Lower lobe of right lung (tissue), 2 donors: ENCODE measurements around the gene GRIK1. TPM values are rescaled to one million over a fixed set of nuclear protein-coding genes. Genes with fewer than 3 reads are reported as not detected.

Source experiments
- ATAC-seq, 2 donors: fragments of 200-7000 bp; cut with Tn5 transposase; one replicate each; pipeline ENCODE4 v1.9.1; 2020 to 2022; ENCODE audit warnings: mild to moderate bottlenecking in 2 of 2, moderate library complexity in 2 of 2
- DNase-seq: peaks from one replicate; pipeline ENCODE4 v3.0.0-alpha.2; 2020
- H3K27ac ChIP-seq: fragments of 200-600 bp; one replicate; pipeline ENCODE4 v1.8.0; 2022
- H3K27me3 ChIP-seq: fragments of 200-600 bp; one replicate; pipeline ENCODE4 v1.8.0; 2022; ENCODE audit warnings: low read depth
- H3K36me3 ChIP-seq: fragments of 200-600 bp; one replicate; pipeline ENCODE4 v1.8.0; 2022; ENCODE audit warnings: mild to moderate bottlenecking
- H3K4me1 ChIP-seq: fragments of 200-600 bp; one replicate; pipeline ENCODE4 v1.8.0; 2022
- H3K4me3 ChIP-seq: fragments of 200-600 bp; one replicate; pipeline ENCODE4 v1.8.0; 2022; ENCODE audit warnings: mild to moderate bottlenecking
- H3K9me3 ChIP-seq: fragments of 200-600 bp; one replicate; pipeline ENCODE4 v1.8.0; 2022
- intact Hi-C: fragments of 100-400 bp; cut with DNase I; formaldehyde crosslinking; loops from one replicate; pipeline ENCODE4 v1.11.0; 2022
- total RNA-seq: library from RNA; stranded (reverse); fragmentation: NEBNext Ultra II Directional; extraction: Animal tissue kit (Norgen Biotek cat#: 25700); gene quantifications from one replicate; pipeline ENCODE4 v1.2.1, GENCODE V29; 2021
- TF ChIP-seq, protein P1 (sequence below): fragments of 200-600 bp; IDR thresholded peaks from one replicate; pipeline ENCODE4 v1.8.0; 2022; ENCODE audit warnings: antibody characterized with exemption, mild to moderate bottlenecking
- donor health status: DM: no; HTN: yes; CAD: no; lungs with severe emphysema.

GRIK1 gene
- total RNA-seq, 1 donor from 2014 or later, result not detected

DNA sequence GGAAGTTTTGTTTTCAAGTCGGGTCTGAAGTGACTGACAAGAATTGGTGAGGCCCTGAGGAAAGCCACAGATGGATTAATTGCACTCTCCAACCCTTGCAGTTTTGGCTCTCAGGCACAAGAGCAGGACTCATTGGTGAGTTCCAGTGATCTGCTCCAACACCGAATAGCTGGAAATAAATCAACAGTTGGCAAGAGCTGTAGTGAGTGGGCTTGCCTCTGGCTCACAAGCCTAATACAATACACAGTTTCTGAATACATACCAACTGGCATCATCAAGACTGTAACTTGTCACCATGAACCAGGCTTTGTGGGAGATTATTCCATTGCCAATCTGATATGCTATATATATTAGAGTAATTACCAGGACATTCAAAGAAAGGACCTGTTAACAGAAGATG lies 131.6 kb downstream of the GRIK1 start:
- intact Hi-C loops, result no loop called here

DNA sequence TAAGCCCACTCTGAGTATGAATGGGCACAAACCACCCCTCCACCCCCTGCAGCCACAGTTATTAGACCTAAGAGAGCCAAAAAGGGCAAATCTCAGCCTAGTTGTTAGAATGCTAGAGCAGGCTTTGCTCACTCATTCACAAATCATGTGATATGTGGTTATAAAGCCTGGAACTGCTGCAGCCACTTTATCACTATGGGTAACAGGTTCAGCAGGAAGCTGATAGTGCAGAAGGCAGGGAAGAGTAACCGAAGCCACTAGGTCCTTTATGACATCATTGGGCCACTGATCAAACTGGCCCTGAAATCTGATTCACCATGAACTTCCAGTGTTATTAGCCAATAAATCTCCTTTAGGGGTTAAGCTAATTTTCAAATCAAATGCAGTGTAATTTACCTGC lies 134.7 kb downstream of the GRIK1 start:
- intact Hi-C loops, result no loop called here
- TF ChIP-seq, protein P1, sequence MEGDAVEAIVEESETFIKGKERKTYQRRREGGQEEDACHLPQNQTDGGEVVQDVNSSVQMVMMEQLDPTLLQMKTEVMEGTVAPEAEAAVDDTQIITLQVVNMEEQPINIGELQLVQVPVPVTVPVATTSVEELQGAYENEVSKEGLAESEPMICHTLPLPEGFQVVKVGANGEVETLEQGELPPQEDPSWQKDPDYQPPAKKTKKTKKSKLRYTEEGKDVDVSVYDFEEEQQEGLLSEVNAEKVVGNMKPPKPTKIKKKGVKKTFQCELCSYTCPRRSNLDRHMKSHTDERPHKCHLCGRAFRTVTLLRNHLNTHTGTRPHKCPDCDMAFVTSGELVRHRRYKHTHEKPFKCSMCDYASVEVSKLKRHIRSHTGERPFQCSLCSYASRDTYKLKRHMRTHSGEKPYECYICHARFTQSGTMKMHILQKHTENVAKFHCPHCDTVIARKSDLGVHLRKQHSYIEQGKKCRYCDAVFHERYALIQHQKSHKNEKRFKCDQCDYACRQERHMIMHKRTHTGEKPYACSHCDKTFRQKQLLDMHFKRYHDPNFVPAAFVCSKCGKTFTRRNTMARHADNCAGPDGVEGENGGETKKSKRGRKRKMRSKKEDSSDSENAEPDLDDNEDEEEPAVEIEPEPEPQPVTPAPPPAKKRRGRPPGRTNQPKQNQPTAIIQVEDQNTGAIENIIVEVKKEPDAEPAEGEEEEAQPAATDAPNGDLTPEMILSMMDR, result no peak
- Histone ChIP-seq H3K27ac (no peak overlapping the region), H3K36me3 (no peaks in the 10 kb centered on the region), H3K4me1 (no peaks in the 10 kb centered on the region), H3K4me3 (no peak overlapping the region), H3K27me3 (no peaks in the 10 kb centered on the region), H3K9me3 (no peaks in the 10 kb centered on the region)
- no peak for DNase-seq
- no peak for ATAC-seq

More for the DNA sequence above, 131.6 kb downstream of the GRIK1 start:
- H3K4me1 ChIP-seq, result no peaks in the 10 kb centered on the region
- H3K27me3 ChIP-seq, result no peaks in the 10 kb centered on the region
- DNase-seq (no peak), ATAC-seq (no peak)
- no peak overlapping the region for H3K27ac ChIP-seq
- no peaks in the 10 kb centered on the region for H3K36me3 ChIP-seq
- TF ChIP-seq, protein P1, result no peak
- H3K4me3 ChIP-seq, result no peak overlapping the region
- H3K9me3 ChIP-seq, result no peaks in the 10 kb centered on the region

DNA sequence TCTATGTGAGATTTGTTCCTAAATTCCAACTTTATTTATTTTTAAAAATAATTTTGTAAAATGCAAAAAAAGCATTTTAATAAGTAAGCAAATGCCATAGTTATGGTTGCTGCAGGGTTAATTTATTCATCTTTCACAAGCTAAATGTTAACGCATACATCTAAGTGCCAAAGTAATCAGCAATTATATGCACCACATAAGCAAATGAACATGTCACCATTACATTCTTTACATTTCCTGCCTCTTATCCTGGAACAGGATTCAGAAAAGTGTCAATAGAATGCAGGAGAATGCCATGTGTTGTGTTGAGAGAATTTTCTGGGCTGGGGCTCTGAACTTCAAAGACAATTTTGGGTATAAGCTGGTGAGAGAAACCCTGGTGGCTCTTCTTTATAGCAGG lies 136.6 kb downstream of the GRIK1 start:
- ATAC-seq (no peak), DNase-seq (no peak)
- H3K27me3 ChIP-seq, result no peaks in the 10 kb centered on the region
- H3K9me3 ChIP-seq, result no peaks in the 10 kb centered on the region
- no peak overlapping the region for H3K4me3 ChIP-seq
- TF ChIP-seq, protein P1, result no peak
- no peaks in the 10 kb centered on the region for H3K4me1 ChIP-seq
- no peak overlapping the region for H3K27ac ChIP-seq
- intact Hi-C loops, result no loop called here
- no peaks in the 10 kb centered on the region for H3K36me3 ChIP-seq

DNA sequence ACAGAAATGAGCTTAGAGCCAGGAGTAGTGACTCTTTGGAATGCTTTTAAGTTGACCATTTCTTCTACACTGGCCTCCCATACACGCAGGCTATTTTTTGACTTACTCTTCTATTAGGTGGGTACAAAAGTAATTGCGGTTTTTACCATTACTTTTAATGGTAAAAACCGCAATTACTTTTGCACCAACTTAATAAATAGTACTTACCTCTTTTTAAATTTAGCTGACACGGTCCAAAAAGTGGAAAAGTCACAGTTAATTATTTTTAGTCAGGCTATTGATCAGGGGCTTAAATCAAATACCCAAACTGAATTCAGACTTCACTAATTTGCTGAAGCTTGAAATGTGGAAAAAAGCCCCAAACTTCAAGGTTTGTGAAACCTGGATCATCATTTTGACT lies 138.7 kb downstream of the GRIK1 start:
- H3K36me3 ChIP-seq, result no peaks in the 10 kb centered on the region
- intact Hi-C loops, result no loop called here
- ATAC-seq (no peak), DNase-seq (no peak)
- no peaks in the 10 kb centered on the region for H3K27me3 ChIP-seq
- H3K4me1 ChIP-seq, result no peaks in the 10 kb centered on the region
- H3K4me3 ChIP-seq, result no peak overlapping the region
- TF ChIP-seq, protein P1, result no peak
- H3K9me3 ChIP-seq, result no peaks in the 10 kb centered on the region
- no peak overlapping the region for H3K27ac ChIP-seq

DNA sequence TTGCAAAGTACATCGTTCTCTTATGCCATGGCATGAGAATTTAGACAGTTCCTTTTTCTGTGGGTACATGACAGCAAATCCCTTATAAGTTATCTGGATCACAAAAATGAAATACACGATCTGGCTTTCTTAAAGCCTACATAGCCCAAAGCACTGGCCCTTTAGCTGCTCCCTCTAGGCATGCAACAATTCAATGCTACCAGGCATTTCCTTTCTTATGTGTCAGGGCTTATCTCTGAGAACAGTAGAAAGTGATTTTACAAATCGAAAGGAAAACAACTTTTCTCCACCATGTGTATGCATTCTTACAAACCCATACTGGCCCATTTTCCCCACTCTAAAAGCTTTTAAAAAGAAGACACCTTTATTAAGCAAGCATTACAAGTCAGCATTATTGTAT lies 139.7 kb downstream of the GRIK1 start:
- no peaks in the 10 kb centered on the region for H3K27me3 ChIP-seq
- DNase-seq (no peak), ATAC-seq (no peak)
- H3K4me3 ChIP-seq, result no peak overlapping the region
- H3K36me3 ChIP-seq, result no peaks in the 10 kb centered on the region
- no peaks in the 10 kb centered on the region for H3K9me3 ChIP-seq
- intact Hi-C loops, result no loop called here
- no peak overlapping the region for H3K27ac ChIP-seq
- TF ChIP-seq, protein P1, result no peak
- no peaks in the 10 kb centered on the region for H3K4me1 ChIP-seq

DNA sequence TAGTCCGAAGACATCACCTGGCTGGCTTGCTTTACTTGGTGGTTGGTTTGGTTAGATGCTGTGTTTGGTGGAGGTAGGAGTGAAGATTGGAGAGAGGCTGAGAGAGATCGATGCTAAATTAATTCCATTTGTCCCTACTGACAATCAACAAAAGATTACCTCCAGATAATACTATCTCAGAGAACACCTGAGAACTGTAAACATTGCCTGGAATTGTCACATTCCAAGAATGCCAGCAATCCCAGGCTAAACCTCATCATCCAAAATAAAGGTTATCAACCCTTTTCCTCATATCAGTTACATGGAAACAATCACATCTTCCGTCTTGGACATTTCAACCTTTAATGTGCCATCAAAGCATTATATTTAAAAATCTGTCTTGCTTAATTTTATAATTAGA lies 141.0 kb downstream of the GRIK1 start:
- no peak for DNase-seq
- no peaks in the 10 kb centered on the region for H3K36me3 ChIP-seq

More for the DNA sequence above, 141.0 kb downstream of the GRIK1 start:
- no peaks in the 10 kb centered on the region for H3K4me1 ChIP-seq
- no peak overlapping the region for H3K4me3 ChIP-seq
- H3K27me3 ChIP-seq, result no peaks in the 10 kb centered on the region
- TF ChIP-seq, protein P1, result no peak
- H3K9me3 ChIP-seq, result no peaks in the 10 kb centered on the region
- intact Hi-C loops, result no loop called here
- H3K27ac ChIP-seq, result no peak overlapping the region
- ATAC-seq, result no peak
